CD4-positive, alpha-beta T cell (primary cell): ENCODE data around the gene MYRIP. TPM values are rescaled to one million over a fixed set of nuclear protein-coding genes. Genes with fewer than 3 reads are reported as not detected.
"Not testable (repeated sequence)": the region's sequence is repeated elsewhere in the genome, so short reads cannot be mapped to it uniquely, and the experiment has no call there.

Source experiments
- ATAC-seq: fragments of 200-7000 bp; cut with Tn5 transposase; one replicate; pipeline ENCODE4 v1.10.0; 2022; ENCODE audit warnings: mild to moderate bottlenecking; ENCODE audit not compliant: poor library complexity
- CTCF ChIA-PET: fragments of 350-600 bp; sonication (Branson Sonifier 250); formaldehyde crosslinking; loops from one replicate; lab custom pipeline; 2021; ENCODE audit warnings: antibody characterized with exemption, inconsistent platforms; lab: Charles Lee
- POLR2A ChIA-PET: fragments of 350-600 bp; sonication (Branson Sonifier 250); formaldehyde crosslinking; loops from one replicate; lab custom pipeline; 2021; ENCODE audit warnings: antibody characterized with exemption, inconsistent platforms; lab: Charles Lee
- DNase-seq, 14 experiments: peaks; one replicate each; pipeline ENCODE4 v3.0.0-alpha.2; 2013 to 2020; ENCODE audit warnings: mixed read lengths in 2 of 14
- H3K27ac ChIP-seq, 2 donors: one replicate each; pipeline versions ENCODE4 v1.5.1 to v1.7.0; 2013; ENCODE audit warnings: low read length in 2 of 2, low read depth in 1 of 2, mild to moderate bottlenecking in 1 of 2
- H3K27me3 ChIP-seq, 2 experiments: 1 replicate in 1 of 2; 2 replicates in 1 of 2; pipeline versions ENCODE4 v1.6.1 to v1.7.0; 2013; ENCODE audit warnings: low read length in 2 of 2, control low read depth in 1 of 2, mild to moderate bottlenecking in 1 of 2, moderate library complexity in 1 of 2; ENCODE audit not compliant: insufficient read depth in 2 of 2, control insufficient read depth in 1 of 2
- H3K36me3 ChIP-seq: one replicate; pipeline ENCODE4 v1.6.1; 2013; ENCODE audit warnings: low read length, control low read depth; ENCODE audit not compliant: insufficient read depth
- H3K4me1 ChIP-seq: one replicate; pipeline ENCODE4 v1.6.1; 2013; ENCODE audit warnings: low read length, control low read depth; ENCODE audit not compliant: insufficient read depth
- H3K4me3 ChIP-seq: one replicate; pipeline ENCODE4 v1.5.1; 2013; ENCODE audit warnings: mild to moderate bottlenecking, low read length, moderate library complexity
- H3K9me3 ChIP-seq, 2 experiments: 1 replicate in 1 of 2; 2 replicates in 1 of 2; pipeline versions ENCODE4 v1.6.1 to v1.7.0; 2013; ENCODE audit warnings: low read length in 2 of 2, mild to moderate bottlenecking in 2 of 2, control low read depth in 1 of 2, moderate library complexity in 1 of 2; ENCODE audit not compliant: control insufficient read depth in 1 of 2, insufficient read depth in 1 of 2
- H3K27ac Mint-ChIP-seq: one replicate; pipeline ENCODE4 v1.8.0; 2020; ENCODE audit warnings: mixed read lengths
- H3K27me3 Mint-ChIP-seq: one replicate; pipeline ENCODE4 v1.8.0; 2021; ENCODE audit warnings: mixed read lengths
- H3K36me3 Mint-ChIP-seq: one replicate; pipeline ENCODE4 v1.8.0; 2021; ENCODE audit warnings: low read depth, mixed read lengths
- H3K4me1 Mint-ChIP-seq: one replicate; pipeline ENCODE4 v1.8.0; 2021; ENCODE audit warnings: low read depth, mixed read lengths
- H3K4me3 Mint-ChIP-seq: one replicate; pipeline ENCODE4 v1.8.0; 2020; ENCODE audit warnings: mild to moderate bottlenecking, mixed read lengths
- H3K9me3 Mint-ChIP-seq: one replicate; pipeline ENCODE4 v1.8.0; 2020; ENCODE audit warnings: mixed read lengths
- intact Hi-C, 2 experiments: fragments of 100-400 bp; cut with DNase I in 1 of 2; cut with micrococcal nuclease in 1 of 2; formaldehyde crosslinking; loops; one replicate each; pipeline versions ENCODE4 v1.15.1 to v1.9.0; 2023 to 2025; cut with DNase I, micrococcal nuclease
- total RNA-seq, 174 experiments: library from RNA in 2 of 174; stranded (reverse) in 2 of 174; gene quantifications; one replicate each; pipeline ENCODE4 v1.2.3 and lab custom pipeline; 2021 to 2026
- TF ChIP-seq, protein P1 (sequence below): fragments of 200-600 bp; IDR thresholded peaks from one replicate; pipeline ENCODE4 v1.8.0; 2022; ENCODE audit warnings: antibody characterized with exemption, mild to moderate bottlenecking

MYRIP gene
- total RNA-seq, 2 experiments from 2014 or later, result not detected

DNA sequence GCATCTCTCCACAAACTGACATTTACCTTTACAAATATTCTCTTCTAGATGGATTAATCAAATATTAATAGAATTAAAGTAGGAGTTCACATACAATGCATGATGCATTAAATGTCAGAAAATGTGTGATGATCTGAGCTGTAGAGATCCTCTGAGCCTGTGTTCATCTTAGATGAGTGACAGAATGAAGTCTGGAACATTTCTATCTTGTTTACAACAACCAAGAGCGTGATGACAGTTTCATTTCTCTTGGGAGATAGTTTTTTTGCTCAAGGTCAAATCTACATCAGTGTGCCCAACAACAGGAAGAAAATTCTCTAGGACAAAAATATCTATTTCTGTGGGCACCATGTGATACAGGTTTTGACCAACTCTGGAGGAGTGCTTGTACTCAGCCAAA lies 211.9 kb downstream of the MYRIP start:
- POLR2A ChIA-PET, result no interaction called here
- H3K27me3 Mint-ChIP-seq, result peaks cover 38% of the 10 kb centered on the region

DNA sequence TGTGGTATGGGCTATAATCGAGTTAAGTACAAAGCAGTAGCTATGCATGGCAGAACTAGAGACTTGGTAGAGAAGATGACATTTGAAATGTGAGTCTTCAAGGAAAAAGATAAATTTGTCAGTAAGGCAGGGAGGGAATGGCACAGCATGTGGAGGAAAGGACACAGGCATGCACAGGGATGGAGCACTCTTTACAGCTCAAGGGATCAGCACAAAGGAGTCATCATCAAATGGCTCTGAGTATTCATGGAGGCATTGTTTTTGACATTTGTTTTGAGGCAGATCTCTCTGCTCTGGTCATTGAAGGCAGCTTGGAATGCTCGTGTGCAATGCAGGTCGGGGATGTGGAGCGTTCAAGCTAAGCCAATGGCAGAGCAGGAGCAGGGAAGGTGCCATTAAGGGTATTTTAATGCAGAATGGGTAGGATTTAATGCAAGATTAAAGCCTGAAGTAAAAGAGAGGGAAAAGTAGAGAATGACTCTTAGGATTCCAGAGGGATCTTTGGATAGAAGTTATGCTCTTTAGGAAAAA lies 213.0 kb downstream of the MYRIP start:
- CTCF ChIA-PET, result no interaction called here

More for the DNA sequence above, 211.9 kb downstream of the MYRIP start:
- no peaks in the 10 kb centered on the region for H3K36me3 ChIP-seq
- Mint-ChIP-seq H3K36me3 (no peaks in the 10 kb centered on the region), H3K4me1 (no peaks in the 10 kb centered on the region), H3K4me3 (no peak overlapping the region), H3K27ac (no peak overlapping the region), H3K9me3 (peaks cover 7% of the 10 kb centered on the region)
- H3K27ac ChIP-seq, result no peak overlapping the region
- DNase-seq (no peak), ATAC-seq (no peak)
- no peaks in the 10 kb centered on the region for H3K4me1 ChIP-seq
- no peaks in the 10 kb centered on the region for H3K27me3 ChIP-seq
- intact Hi-C loops, result no loop called here
- TF ChIP-seq, protein P1, sequence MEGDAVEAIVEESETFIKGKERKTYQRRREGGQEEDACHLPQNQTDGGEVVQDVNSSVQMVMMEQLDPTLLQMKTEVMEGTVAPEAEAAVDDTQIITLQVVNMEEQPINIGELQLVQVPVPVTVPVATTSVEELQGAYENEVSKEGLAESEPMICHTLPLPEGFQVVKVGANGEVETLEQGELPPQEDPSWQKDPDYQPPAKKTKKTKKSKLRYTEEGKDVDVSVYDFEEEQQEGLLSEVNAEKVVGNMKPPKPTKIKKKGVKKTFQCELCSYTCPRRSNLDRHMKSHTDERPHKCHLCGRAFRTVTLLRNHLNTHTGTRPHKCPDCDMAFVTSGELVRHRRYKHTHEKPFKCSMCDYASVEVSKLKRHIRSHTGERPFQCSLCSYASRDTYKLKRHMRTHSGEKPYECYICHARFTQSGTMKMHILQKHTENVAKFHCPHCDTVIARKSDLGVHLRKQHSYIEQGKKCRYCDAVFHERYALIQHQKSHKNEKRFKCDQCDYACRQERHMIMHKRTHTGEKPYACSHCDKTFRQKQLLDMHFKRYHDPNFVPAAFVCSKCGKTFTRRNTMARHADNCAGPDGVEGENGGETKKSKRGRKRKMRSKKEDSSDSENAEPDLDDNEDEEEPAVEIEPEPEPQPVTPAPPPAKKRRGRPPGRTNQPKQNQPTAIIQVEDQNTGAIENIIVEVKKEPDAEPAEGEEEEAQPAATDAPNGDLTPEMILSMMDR, result no peak
- CTCF ChIA-PET, result no interaction called here
- H3K9me3 ChIP-seq, result no peaks in the 10 kb centered on the region
- H3K4me3 ChIP-seq, result no peak overlapping the region

DNA sequence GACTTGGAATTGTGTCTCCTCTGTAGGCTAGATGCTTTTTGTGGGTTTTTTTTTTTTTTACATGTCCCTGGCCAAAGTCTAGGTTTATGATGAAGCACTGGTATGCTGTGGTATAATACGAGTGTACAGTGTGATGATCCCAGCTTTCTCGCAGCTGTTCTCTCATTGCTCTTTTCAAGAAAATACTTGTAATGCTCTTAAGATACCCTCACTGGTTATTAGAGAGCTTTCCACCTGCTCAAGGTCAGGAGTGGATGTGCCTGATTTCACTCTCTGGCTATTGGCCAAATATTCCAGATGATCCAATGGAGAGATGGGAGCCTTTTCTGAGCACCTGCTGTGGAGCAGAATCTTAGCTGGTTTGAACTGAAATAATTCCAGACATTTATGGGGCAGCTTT lies 215.1 kb downstream of the MYRIP start:
- H3K27ac ChIP-seq, result no peak overlapping the region
- H3K27me3 Mint-ChIP-seq, result peaks cover 21% of the 10 kb centered on the region
- H3K27me3 ChIP-seq, result no peaks in the 10 kb centered on the region
- DNase-seq (no peak), ATAC-seq (no peak)
- intact Hi-C loops, result no loop called here
- no peak overlapping the region for H3K4me3 Mint-ChIP-seq
- peaks cover 4% of the 10 kb centered on the region in 2 experiments for H3K9me3 ChIP-seq
- H3K36me3 ChIP-seq, result no peaks in the 10 kb centered on the region
- CTCF ChIA-PET, result no interaction called here
- H3K36me3 Mint-ChIP-seq, result no peaks in the 10 kb centered on the region
- POLR2A ChIA-PET, result no interaction called here
- H3K4me3 ChIP-seq, result no peak overlapping the region
- TF ChIP-seq, protein P1, result no peak
- no peaks in the 10 kb centered on the region for H3K4me1 Mint-ChIP-seq
- no peaks in the 10 kb centered on the region for H3K4me1 ChIP-seq
- H3K9me3 Mint-ChIP-seq, result peaks cover 12% of the 10 kb centered on the region
- H3K27ac Mint-ChIP-seq, result no peak overlapping the region

More for the DNA sequence above, 213.0 kb downstream of the MYRIP start:
- no peak overlapping the region for H3K4me3 ChIP-seq
- no peaks in the 10 kb centered on the region for H3K36me3 ChIP-seq
- H3K4me1 Mint-ChIP-seq, result no peaks in the 10 kb centered on the region
- H3K27ac Mint-ChIP-seq, result no peak overlapping the region
- H3K9me3 ChIP-seq, result peaks cover 4% of the 10 kb centered on the region in 2 experiments
- H3K36me3 Mint-ChIP-seq, result no peaks in the 10 kb centered on the region
- H3K27me3 Mint-ChIP-seq, result peaks cover 34% of the 10 kb centered on the region
- TF ChIP-seq, protein P1, result no peak
- DNase-seq (no peak), ATAC-seq (no peak)
- H3K4me3 Mint-ChIP-seq, result no peak overlapping the region
- no peak overlapping the region for H3K27ac ChIP-seq
- H3K4me1 ChIP-seq, result no peaks in the 10 kb centered on the region
- peaks cover 12% of the 10 kb centered on the region for H3K9me3 Mint-ChIP-seq
- H3K27me3 ChIP-seq, result no peaks in the 10 kb centered on the region
- POLR2A ChIA-PET, result no interaction called here
- intact Hi-C loops, result no loop called here

DNA sequence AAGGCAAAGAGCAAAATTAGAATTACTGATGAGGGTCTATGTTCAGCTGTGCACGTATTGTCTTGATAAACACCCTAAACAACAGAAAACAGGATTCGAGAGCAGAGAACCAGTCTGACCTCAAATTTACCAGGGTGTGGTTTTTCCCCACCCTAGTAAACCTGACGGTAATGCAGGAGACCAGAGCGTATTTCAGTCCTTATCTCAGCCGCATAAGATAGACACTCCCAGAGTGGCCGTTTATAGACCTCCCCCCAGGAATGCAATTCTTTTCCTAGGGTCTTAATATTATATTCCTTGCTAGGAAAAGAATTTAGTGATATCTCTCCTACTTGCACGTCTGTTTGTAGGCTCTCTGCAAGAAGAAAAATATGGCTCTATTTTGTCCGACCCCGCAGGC lies 216.5 kb downstream of the MYRIP start:
- not testable (repeated sequence) for H3K4me1 Mint-ChIP-seq
- H3K27me3 Mint-ChIP-seq, result peaks cover 20% of the 10 kb centered on the region

More for the DNA sequence above, 216.5 kb downstream of the MYRIP start:
- H3K27ac Mint-ChIP-seq, CTCF ChIA-PET, DNase-seq, ATAC-seq, H3K4me1 ChIP-seq, H3K4me3 ChIP-seq, H3K9me3 ChIP-seq, H3K36me3 Mint-ChIP-seq, H3K36me3 ChIP-seq, H3K4me3 Mint-ChIP-seq, H3K27ac ChIP-seq, intact Hi-C loops, H3K27me3 ChIP-seq: not testable (repeated sequence)
- peaks cover 12% of the 10 kb centered on the region for H3K9me3 Mint-ChIP-seq
- POLR2A ChIA-PET, result interaction anchor here (0.8 kb wide), 1 partner anchor 9 kb away, joined by 3 read pairs; no protein-coding TSS in a partner anchor
